Measurements from ENCODE around the gene NRIP2. TPM values are rescaled to one million over a fixed set of nuclear protein-coding genes. Genes with fewer than 3 reads are reported as not detected.

NRIP2 gene
- total RNA-seq, result 0.61 TPM
- long read RNA-seq, partial matches to known transcripts, result 0 of 1 reads
- long read RNA-seq, other reads (novel, unspliced or antisense), result 0 of 1 reads

DNA sequence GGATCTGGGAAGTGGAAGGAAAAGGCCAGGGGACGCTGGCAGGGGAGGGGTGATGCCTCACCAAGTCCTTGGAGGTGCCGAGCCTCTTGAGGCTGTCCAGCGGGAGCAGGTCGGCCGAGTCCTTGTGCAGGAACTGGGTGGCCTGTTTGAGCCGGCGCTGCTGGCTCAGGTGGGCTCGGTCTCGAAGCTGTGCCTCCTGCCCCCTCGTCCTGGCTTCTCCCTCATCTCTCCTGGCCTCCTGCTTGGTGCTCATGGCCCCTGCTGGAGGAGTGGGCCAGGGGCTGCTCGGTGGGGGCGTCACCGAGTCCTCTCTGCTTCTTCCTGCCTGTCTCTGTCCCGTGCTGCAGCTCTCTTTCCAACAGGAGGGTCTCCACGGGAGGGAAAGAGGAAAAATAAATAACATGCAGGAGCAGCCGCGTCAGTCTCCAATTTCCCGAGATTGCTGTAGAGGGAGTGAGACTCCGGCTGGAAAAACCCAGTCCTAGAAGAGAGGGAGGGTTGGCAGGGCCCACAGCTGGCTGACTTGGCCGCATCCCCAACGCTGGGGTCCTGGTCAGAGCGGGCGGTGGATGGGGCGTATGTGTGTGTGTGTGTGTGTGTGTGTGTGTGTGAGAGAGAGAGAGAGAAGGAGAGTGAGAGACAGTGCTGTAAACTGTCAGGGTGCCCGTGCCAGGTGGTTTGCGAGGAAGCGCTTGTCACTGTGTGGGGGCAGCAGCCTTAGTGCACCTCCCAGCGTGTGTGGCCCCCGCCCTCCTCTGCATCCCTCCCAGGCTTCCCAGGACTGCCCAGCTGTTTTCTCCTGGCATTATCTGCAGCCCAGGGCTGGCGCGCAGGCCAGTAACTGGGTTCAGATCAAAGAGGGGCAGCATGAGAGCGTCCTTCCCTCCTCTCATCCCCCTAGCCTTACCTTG lies at the start of gene NRIP2:
TSS of gene NRIP2 (minus strand) at position 455 of the 911 bp plus-strand sequence. CDS start at position 403, 52 bp downstream.
- TF ChIP-seq CTCF (IDR thresholded peaks at IDR 0.05), result no peak
- Histone ChIP-seq H3K4me3 (no peak within 1 kb of the TSS), H3K9me3 (no peaks in the 10 kb centered on the region), H3K27ac (no peak within 1 kb of the TSS), H3K4me1 (peaks cover 7% of the 10 kb centered on the region), H3K36me3 (peaks cover 4% of the 10 kb centered on the region), H3K27me3 (no peaks in the 10 kb centered on the region)
- intact Hi-C loops (cut with DNase I), result no loop called here
- DNase-seq (no peak), ATAC-seq (peak; percentile 33)

GRCh38 chr12:2879853-2880252 lies 45.0 kb upstream of the NRIP2 start:
- TF ChIP-seq CTCF (IDR thresholded peaks at IDR 0.05), result no peak
- H3K9me3 ChIP-seq, result no peaks in the 10 kb centered on the region
- DNase-seq (no peak), ATAC-seq (no peak)
- peaks cover 18% of the 10 kb centered on the region for H3K4me1 ChIP-seq
- H3K4me3 ChIP-seq, result no peak overlapping the region
- H3K27me3 ChIP-seq, result no peaks in the 10 kb centered on the region
- H3K36me3 ChIP-seq, result no peaks in the 10 kb centered on the region
- intact Hi-C loops (cut with DNase I), result no loop called here
- no peak overlapping the region for H3K27ac ChIP-seq

GRCh38 chr12:2877953-2878732 lies 43.3 kb upstream of the NRIP2 start:
- DNase-seq, result no peak

DNA sequence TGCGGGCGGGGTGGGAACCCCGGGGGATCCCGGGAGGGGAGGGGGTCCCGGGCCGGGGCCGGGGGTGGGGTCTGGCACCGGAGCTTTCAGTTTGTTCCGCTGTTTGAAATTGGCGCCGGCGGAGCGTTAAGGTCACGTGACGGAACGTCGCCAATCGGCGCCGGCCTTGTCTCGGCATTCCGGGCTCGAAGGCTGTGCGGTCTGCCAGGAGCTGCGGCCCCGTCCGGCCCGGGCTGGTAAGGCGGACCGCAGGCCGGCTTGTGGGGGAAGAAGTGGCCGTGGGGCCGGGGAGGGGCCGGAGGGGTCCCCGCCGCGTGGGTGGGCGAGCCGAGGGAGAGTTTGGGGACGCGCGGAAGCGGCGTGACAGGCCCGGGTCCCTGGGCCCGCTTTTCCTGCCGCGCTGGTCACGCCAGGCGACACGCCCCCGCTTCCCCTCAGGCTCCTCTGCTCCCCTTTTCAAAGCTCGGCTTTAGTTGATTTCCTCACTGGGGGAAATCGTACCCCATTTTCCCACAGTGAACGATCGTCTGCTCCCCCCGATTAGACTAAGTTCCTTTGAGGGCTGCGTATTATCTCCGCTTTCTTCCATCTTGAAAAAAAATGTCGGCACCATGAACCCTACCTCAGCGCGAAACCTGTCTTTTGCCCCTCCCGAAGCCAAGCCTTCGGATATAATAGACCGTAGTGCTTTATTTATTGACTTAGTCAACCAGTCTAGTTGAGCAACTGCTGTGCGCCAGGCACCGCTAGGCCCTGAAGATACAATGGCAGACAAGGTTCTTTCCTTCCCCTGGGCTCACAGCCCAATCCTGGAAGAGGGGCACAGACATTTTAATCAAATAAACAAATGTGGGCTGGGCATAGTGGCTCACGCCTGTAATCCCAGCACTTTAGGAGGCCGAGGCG lies 42.5 kb upstream of the NRIP2 start, which contains the start of the genes FOXM1 and RHNO1:
TSS of gene FOXM1 (minus strand) at position 128 of the 906 bp plus-strand sequence. CDS start 2,696 bp downstream, outside the sequence.
TSS of gene RHNO1 (plus strand) at position 177 of the 906 bp plus-strand sequence. CDS start 8,144 bp downstream, outside the sequence.
- Histone ChIP-seq H3K9me3 (no peaks in the 10 kb centered on the region), H3K4me1 (peaks cover 18% of the 10 kb centered on the region), H3K27me3 (no peaks in the 10 kb centered on the region), H3K27ac (peak within 1 kb of the TSS; percentile 97), H3K4me3 (peak within 1 kb of the TSS; percentile 98), H3K36me3 (no peaks in the 10 kb centered on the region)
- ATAC-seq, result peak; percentile 94
- peak; percentile 33 for TF ChIP-seq CTCF (IDR thresholded peaks at IDR 0.05)
- peak; percentile 94 for DNase-seq
- intact Hi-C loops (cut with DNase I), result no loop called here

More at GRCh38 chr12:2877953-2878732, 43.3 kb upstream of the NRIP2 start:
- no peak for TF ChIP-seq CTCF (IDR thresholded peaks at IDR 0.05)
- Histone ChIP-seq H3K27me3 (no peaks in the 10 kb centered on the region), H3K4me3 (peak overlapping the region; percentile 98), H3K4me1 (peaks cover 18% of the 10 kb centered on the region), H3K27ac (peak overlapping the region; percentile 97), H3K9me3 (no peaks in the 10 kb centered on the region), H3K36me3 (no peaks in the 10 kb centered on the region)
- intact Hi-C loops (cut with DNase I), result no loop called here
- ATAC-seq, result peak; percentile 52
